Adrenal gland (tissue), 5 donors: ENCODE measurements around the gene ST8SIA5.

Source experiments
- CTCF ChIP-seq, 6 experiments: fragments of 450-650 bp in 4 of 6; fragments of 200-600 bp in 2 of 6; sonication (generic) in 1 of 6; IDR thresholded peaks; 1 replicate in 5 of 6; 2 replicates in 1 of 6; pipeline versions ENCODE4 v1.5.1 to v1.8.0; 2016 to 2021; ENCODE audit warnings: antibody characterized with exemption in 6 of 6, mild to moderate bottlenecking in 2 of 6, moderate library complexity in 1 of 6
- POLR2A ChIP-seq, 2 donors: fragments of 450-650 bp; IDR thresholded peaks; one replicate each; pipeline ENCODE4 v1.6.1; 2017; ENCODE audit warnings: antibody characterized with exemption in 2 of 2, mild to moderate bottlenecking in 2 of 2, moderate library complexity in 1 of 2
- donor health status: DM: no; HTN: no; CAD: no.

- no peak for TF ChIP-seq CTCF (IDR thresholded peaks at IDR 0.05)
- no peak for TF ChIP-seq POLR2A (IDR thresholded peaks at IDR 0.05)
Observed at GRCh38 chr18:46678041-46678440, 78.8 kb downstream of the ST8SIA5 start.
